ENCODE data around the gene PCGF2.

Gene PCGF2

GRCh38 chr17:38716368-38717005 lies 31.6 kb downstream of the PCGF2 start:
- DNase-seq: no peak

- no peak for DNase-seq
These were observed 32.8 kb downstream of the PCGF2 start for GRCh38 chr17:38715216-38715943.

GRCh38 chr17:38713456-38714075 lies 34.6 kb downstream of the PCGF2 start:
- no peak for DNase-seq

GRCh38 chr17:38712593-38712992 lies 35.5 kb downstream of the PCGF2 start:
- DNase-seq: no peak

- DNase-seq: no peak
These were observed 36.2 kb downstream of the PCGF2 start for GRCh38 chr17:38711792-38712571.

- DNase-seq: no peak
These were observed 37.2 kb downstream of the PCGF2 start for GRCh38 chr17:38710985-38711384.

- no peak for DNase-seq
These were observed 37.6 kb downstream of the PCGF2 start for GRCh38 chr17:38710604-38710962.

- DNase-seq: no peak
These were observed 38.1 kb downstream of the PCGF2 start for GRCh38 chr17:38709864-38710603.

GRCh38 chr17:38709104-38709820 lies 38.9 kb downstream of the PCGF2 start:
- DNase-seq: no peak

- DNase-seq: no peak
These were observed 40.3 kb downstream of the PCGF2 start for GRCh38 chr17:38707678-38708351.

- peak; percentile 38 for DNase-seq
These were observed 41.5 kb downstream of the PCGF2 start for GRCh38 chr17:38706505-38707216.

- peak; percentile 21 for DNase-seq
These were observed 42.2 kb downstream of the PCGF2 start for GRCh38 chr17:38705803-38706504.

GRCh38 chr17:38705523-38705802 lies 42.7 kb downstream of the PCGF2 start:
- no peak for DNase-seq

- peak; percentile 86 for DNase-seq
These were observed 43.3 kb downstream of the PCGF2 start, which contains the start of gene MLLT6 for GRCh38 chr17:38704606-38705522. Gene MLLT6, plus strand, starts transcription at chr17:38705273. Its CDS starts 360 bp downstream, at chr17:38705633.

GRCh38 chr17:38703742-38704605 lies 44.2 kb downstream of the PCGF2 start:
- peak; percentile 78 for DNase-seq

GRCh38 chr17:38702916-38703741 lies 45.0 kb downstream of the PCGF2 start:
- DNase-seq: peak; percentile 7

All from CD4-positive, alpha-beta T cell treated with Interleukin-12 subunit alpha and Interleukin-12 subunit beta, for 1 hour (primary cell).